SK-N-SH treated with all-trans-retinoic acid at 6 μM for 48 hours (cell line): ENCODE results near the gene DDX42.
A peak's percentile ranks its signal among the peaks of the same experiment; 100 is the strongest.

ENCODE experiments used
- BACH2 ChIP-seq: fragments of 250-450 bp; sonication (Bioruptor Pico); IDR thresholded peaks from 2 replicates; pipeline ENCODE4 v1.9.0; 2021; ENCODE audit warnings: mild to moderate bottlenecking, borderline replicate concordance
- OSR1 ChIP-seq: fragments of 250-450 bp; sonication (Bioruptor Pico); IDR thresholded peaks from 2 replicates; pipeline ENCODE4 v1.8.0; 2022; ENCODE audit warnings: moderate library complexity, mild to moderate bottlenecking, inconsistent platforms
- TCF4 ChIP-seq: fragments of 250-450 bp; sonication (Bioruptor Pico); IDR thresholded peaks from 2 replicates; pipeline ENCODE4 v1.8.0; 2021; ENCODE audit warnings: mild to moderate bottlenecking, moderate library complexity, borderline replicate concordance
- TOX ChIP-seq: fragments of 250-450 bp; sonication (Bioruptor Pico); IDR thresholded peaks from 2 replicates; pipeline ENCODE4 v1.8.0; 2021; ENCODE audit warnings: mild to moderate bottlenecking, moderate library complexity, borderline replicate concordance
- ZNF8 ChIP-seq: fragments of 450-650 bp; formaldehyde crosslinking; IDR thresholded peaks from 2 replicates; pipeline ENCODE4 v1.5.0; 2020; ENCODE audit warnings: mild to moderate bottlenecking, moderate library complexity
- TF ChIP-seq, protein P1 (sequence below): fragments of 250-450 bp; sonication (Bioruptor Pico); IDR thresholded peaks from 2 replicates; pipeline ENCODE4 v1.5.1; 2020; ENCODE audit warnings: low read depth, mild to moderate bottlenecking, moderate library complexity
- TF ChIP-seq, protein P2 (sequence below): fragments of 250-450 bp; sonication (Bioruptor Pico); IDR thresholded peaks from 2 replicates; pipeline ENCODE4 v1.8.0; 2020; ENCODE audit warnings: mild to moderate bottlenecking, moderate library complexity, borderline replicate concordance

DNA sequence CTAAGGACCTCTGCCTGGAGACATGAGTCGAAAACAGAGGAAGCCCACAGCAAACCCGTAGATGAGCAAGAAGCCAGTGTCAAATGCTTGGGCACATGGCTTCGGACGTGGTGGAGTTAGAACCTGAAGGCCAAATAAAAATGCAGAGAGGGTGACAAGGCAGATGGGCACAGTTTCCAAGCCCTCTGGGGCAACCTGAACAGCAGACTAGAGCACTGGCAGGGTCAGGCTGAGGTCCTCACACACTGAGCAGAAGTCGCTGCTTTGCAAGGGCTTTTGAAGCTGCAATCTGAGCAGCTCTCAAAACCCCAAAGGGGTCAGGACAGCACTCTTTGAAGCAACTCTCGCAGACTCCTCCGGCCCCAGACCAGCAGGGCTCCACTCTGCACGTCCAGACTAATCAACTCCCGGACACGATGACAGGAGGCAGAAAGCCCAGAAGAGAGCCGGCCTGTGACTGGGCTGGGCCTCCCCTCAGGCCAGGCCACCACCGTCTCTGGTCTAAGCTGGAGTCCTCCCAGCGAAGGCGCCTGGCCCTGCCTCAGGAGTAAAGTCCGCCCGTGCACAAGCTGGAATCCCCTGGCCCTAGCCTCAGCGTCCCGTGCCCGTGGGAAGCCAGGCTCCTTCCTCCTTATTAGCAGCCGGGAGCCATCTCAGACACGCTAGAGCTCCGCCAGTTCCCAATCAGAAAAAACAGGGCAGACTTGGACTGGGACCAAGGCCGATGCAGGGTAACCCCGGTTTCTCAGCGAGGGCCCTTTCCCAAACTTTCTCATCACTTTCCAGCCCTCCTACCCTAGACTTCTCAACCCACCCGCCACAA, 67.6 kb downstream of the DDX42 start:
- TF ChIP-seq, protein P1, sequence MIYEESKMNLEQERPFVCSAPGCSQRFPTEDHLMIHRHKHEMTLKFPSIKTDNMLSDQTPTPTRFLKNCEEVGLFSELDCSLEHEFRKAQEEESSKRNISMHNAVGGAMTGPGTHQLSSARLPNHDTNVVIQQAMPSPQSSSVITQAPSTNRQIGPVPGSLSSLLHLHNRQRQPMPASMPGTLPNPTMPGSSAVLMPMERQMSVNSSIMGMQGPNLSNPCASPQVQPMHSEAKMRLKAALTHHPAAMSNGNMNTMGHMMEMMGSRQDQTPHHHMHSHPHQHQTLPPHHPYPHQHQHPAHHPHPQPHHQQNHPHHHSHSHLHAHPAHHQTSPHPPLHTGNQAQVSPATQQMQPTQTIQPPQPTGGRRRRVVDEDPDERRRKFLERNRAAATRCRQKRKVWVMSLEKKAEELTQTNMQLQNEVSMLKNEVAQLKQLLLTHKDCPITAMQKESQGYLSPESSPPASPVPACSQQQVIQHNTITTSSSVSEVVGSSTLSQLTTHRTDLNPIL (CRISPR knock-in tag), result no peak
- TF ChIP-seq, protein P2, sequence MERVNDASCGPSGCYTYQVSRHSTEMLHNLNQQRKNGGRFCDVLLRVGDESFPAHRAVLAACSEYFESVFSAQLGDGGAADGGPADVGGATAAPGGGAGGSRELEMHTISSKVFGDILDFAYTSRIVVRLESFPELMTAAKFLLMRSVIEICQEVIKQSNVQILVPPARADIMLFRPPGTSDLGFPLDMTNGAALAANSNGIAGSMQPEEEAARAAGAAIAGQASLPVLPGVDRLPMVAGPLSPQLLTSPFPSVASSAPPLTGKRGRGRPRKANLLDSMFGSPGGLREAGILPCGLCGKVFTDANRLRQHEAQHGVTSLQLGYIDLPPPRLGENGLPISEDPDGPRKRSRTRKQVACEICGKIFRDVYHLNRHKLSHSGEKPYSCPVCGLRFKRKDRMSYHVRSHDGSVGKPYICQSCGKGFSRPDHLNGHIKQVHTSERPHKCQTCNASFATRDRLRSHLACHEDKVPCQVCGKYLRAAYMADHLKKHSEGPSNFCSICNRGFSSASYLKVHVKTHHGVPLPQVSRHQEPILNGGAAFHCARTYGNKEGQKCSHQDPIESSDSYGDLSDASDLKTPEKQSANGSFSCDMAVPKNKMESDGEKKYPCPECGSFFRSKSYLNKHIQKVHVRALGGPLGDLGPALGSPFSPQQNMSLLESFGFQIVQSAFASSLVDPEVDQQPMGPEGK (CRISPR knock-in tag), result no peak
- TF ChIP-seq OSR1 (CRISPR knock-in tag), result no peak
- TF ChIP-seq TCF4 (CRISPR knock-in tag), result peak; percentile 73; the same call in 1 of the 2 replicates
- TF ChIP-seq ZNF8 (CRISPR knock-in tag), result no peak
- no peak for TF ChIP-seq TOX (CRISPR knock-in tag)
- TF ChIP-seq BACH2 (CRISPR knock-in tag), result no peak
